ENCODE measurements around the gene AHCTF1. TPM values are rescaled to one million over a fixed set of nuclear protein-coding genes. Genes with fewer than 3 reads are reported as not detected.

Gene AHCTF1
- total and polyA plus RNA-seq, 2 experiments from 2014 or later, result 21.7 to 49.8 TPM

DNA sequence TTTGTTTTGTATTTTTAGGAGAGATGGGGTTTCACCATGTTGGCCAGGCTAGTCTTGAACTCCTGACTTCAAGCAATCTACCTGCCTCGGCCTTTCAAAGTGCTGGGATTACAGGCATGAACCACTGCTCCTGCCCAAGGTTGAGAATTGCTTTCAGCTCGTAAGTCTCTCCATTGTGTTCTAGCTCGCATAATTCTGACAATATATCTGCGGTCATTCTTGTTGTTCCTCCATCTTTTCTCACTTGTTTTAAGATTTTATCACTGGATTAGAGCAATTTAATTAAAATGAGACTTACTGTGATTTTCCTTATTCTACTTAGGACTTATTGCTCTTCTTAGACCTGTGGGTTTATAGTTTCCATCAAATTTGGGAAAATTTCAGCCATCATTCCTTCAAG lies 102.9 kb downstream of the AHCTF1 start:
- peaks cover 6% of the 10 kb centered on the region for H3K27me3 Mint-ChIP-seq (ENCODE audit: insufficient read depth, low read depth, poor library complexity)
- H3K4me3 Mint-ChIP-seq, result no peak overlapping the region
- H3K9me3 Mint-ChIP-seq, result peaks cover 25% of the 10 kb centered on the region
- no peak for TF ChIP-seq NANOG (IDR thresholded peaks at IDR 0.05; ENCODE audit: borderline replicate concordance)
- TF ChIP-seq EZH2 (IDR thresholded peaks at IDR 0.05; ENCODE audit: low read depth, unreplicated experiment), result no peak
- TF ChIP-seq REST (IDR thresholded peaks at IDR 0.05; ENCODE audit: unreplicated experiment), result no peak
- TF ChIP-seq ETS1 (IDR thresholded peaks at IDR 0.05), result no peak
- TF ChIP-seq, protein P1, sequence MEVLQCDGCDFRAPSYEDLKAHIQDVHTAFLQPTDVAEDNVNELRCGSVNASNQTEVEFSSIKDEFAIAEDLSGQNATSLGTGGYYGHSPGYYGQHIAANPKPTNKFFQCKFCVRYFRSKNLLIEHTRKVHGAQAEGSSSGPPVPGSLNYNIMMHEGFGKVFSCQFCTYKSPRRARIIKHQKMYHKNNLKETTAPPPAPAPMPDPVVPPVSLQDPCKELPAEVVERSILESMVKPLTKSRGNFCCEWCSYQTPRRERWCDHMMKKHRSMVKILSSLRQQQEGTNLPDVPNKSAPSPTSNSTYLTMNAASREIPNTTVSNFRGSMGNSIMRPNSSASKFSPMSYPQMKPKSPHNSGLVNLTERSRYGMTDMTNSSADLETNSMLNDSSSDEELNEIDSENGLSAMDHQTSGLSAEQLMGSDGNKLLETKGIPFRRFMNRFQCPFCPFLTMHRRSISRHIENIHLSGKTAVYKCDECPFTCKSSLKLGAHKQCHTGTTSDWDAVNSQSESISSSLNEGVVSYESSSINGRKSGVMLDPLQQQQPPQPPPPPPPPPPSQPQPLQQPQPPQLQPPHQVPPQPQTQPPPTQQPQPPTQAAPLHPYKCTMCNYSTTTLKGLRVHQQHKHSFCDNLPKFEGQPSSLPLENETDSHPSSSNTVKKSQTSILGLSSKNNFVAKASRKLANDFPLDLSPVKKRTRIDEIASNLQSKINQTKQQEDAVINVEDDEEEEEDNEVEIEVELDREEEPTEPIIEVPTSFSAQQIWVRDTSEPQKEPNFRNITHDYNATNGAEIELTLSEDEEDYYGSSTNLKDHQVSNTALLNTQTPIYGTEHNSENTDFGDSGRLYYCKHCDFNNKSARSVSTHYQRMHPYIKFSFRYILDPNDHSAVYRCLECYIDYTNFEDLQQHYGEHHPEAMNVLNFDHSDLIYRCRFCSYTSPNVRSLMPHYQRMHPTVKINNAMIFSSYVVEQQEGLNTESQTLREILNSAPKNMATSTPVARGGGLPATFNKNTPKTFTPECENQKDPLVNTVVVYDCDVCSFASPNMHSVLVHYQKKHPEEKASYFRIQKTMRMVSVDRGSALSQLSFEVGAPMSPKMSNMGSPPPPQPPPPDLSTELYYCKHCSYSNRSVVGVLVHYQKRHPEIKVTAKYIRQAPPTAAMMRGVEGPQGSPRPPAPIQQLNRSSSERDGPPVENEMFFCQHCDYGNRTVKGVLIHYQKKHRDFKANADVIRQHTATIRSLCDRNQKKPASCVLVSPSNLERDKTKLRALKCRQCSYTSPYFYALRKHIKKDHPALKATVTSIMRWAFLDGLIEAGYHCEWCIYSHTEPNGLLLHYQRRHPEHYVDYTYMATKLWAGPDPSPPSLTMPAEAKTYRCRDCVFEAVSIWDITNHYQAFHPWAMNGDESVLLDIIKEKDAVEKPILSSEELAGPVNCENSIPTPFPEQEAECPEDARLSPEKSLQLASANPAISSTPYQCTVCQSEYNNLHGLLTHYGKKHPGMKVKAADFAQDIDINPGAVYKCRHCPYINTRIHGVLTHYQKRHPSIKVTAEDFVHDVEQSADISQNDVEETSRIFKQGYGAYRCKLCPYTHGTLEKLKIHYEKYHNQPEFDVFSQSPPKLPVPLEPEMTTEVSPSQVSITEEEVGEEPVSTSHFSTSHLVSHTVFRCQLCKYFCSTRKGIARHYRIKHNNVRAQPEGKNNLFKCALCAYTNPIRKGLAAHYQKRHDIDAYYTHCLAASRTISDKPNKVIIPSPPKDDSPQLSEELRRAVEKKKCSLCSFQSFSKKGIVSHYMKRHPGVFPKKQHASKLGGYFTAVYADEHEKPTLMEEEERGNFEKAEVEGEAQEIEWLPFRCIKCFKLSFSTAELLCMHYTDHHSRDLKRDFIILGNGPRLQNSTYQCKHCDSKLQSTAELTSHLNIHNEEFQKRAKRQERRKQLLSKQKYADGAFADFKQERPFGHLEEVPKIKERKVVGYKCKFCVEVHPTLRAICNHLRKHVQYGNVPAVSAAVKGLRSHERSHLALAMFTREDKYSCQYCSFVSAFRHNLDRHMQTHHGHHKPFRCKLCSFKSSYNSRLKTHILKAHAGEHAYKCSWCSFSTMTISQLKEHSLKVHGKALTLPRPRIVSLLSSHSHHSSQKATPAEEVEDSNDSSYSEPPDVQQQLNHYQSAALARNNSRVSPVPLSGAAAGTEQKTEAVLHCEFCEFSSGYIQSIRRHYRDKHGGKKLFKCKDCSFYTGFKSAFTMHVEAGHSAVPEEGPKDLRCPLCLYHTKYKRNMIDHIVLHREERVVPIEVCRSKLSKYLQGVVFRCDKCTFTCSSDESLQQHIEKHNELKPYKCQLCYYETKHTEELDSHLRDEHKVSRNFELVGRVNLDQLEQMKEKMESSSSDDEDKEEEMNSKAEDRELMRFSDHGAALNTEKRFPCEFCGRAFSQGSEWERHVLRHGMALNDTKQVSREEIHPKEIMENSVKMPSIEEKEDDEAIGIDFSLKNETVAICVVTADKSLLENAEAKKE (CRISPR knock-in tag; IDR thresholded peaks at IDR 0.05), result no peak
- TF ChIP-seq POLR2AphosphoS5 (IDR thresholded peaks at IDR 0.05; ENCODE audit: low read depth), result no peak
- no peak for TF ChIP-seq EZH2phosphoT487 (IDR thresholded peaks at IDR 0.05; ENCODE audit: unreplicated experiment)
- no peak for TF ChIP-seq JUNB (IDR thresholded peaks at IDR 0.05; ENCODE audit: unreplicated experiment)
- TF ChIP-seq CREB1 (CRISPR knock-in tag; IDR thresholded peaks at IDR 0.05; ENCODE audit: low read depth), result no peak
- no peak for TF ChIP-seq ZNF331 (CRISPR knock-in tag; IDR thresholded peaks at IDR 0.05; ENCODE audit: low read depth)
- TF ChIP-seq, protein P2, sequence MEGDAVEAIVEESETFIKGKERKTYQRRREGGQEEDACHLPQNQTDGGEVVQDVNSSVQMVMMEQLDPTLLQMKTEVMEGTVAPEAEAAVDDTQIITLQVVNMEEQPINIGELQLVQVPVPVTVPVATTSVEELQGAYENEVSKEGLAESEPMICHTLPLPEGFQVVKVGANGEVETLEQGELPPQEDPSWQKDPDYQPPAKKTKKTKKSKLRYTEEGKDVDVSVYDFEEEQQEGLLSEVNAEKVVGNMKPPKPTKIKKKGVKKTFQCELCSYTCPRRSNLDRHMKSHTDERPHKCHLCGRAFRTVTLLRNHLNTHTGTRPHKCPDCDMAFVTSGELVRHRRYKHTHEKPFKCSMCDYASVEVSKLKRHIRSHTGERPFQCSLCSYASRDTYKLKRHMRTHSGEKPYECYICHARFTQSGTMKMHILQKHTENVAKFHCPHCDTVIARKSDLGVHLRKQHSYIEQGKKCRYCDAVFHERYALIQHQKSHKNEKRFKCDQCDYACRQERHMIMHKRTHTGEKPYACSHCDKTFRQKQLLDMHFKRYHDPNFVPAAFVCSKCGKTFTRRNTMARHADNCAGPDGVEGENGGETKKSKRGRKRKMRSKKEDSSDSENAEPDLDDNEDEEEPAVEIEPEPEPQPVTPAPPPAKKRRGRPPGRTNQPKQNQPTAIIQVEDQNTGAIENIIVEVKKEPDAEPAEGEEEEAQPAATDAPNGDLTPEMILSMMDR (conservative IDR thresholded peaks at IDR 0.05; ENCODE audit: low read depth in 2 of 2), result no peak
- no peak for TF ChIP-seq ZNF114 (CRISPR knock-in tag; IDR thresholded peaks at IDR 0.05)
- no peak for TF ChIP-seq STAT1 (IDR thresholded peaks at IDR 0.05; ENCODE audit: unreplicated experiment)
- Histone ChIP-seq H3F3A (replicated peaks; ENCODE audit: low read depth) (no peaks in the 10 kb centered on the region), H3K79me2 (replicated peaks; ENCODE audit: insufficient read depth) (no peaks in the 10 kb centered on the region), H2AFZ (no peak overlapping the region), H3K4me3 (no peak overlapping the region), H3K36me3 (ENCODE audit: insufficient read depth) (peaks cover 13% of the 10 kb centered on the region), H3K4me1 (ENCODE audit: insufficient read depth) (no peaks in the 10 kb centered on the region), H3K27me3 (ENCODE audit: insufficient read depth) (no peaks in the 10 kb centered on the region), H4K20me1 (replicated peaks; ENCODE audit: insufficient read depth) (no peaks in the 10 kb centered on the region), H3K4me2 (no peak overlapping the region), H3K9me2 (ENCODE audit: insufficient read depth) (peaks cover 5% of the 10 kb centered on the region; the same call in 1 of the 2 replicates), H3K27ac (ENCODE audit: low read depth) (no peak overlapping the region)
- peaks cover 12% of the 10 kb centered on the region; the same call in 2 of the 3 replicates for H3K36me3 Mint-ChIP-seq (ENCODE audit: low read depth)
- H3K27ac Mint-ChIP-seq, result no peak overlapping the region
- DNase-seq (ENCODE audit: low spot score) (no peak), ATAC-seq (no peak)
- no peaks in the 10 kb centered on the region for H3K4me1 Mint-ChIP-seq

Data from GM23338 (cell line).